GM19397 (cell line): Measurements from ENCODE around the gene SLC4A1.

Source experiments
- ATAC-seq: cut with Tn5 transposase; IDR thresholded peaks from one replicate; pipeline ENCODE4 v1.9.1; 2021; ENCODE audit warnings: mild to moderate bottlenecking, moderate library complexity; ENCODE audit not compliant: unreplicated experiment

The SLC4A1 gene

GRCh38 chr17:44284024-44284400 is 16.1 kb upstream of the SLC4A1 start:
- no peak for ATAC-seq

GRCh38 chr17:44283344-44284023 is 15.5 kb upstream of the SLC4A1 start:
- no peak for ATAC-seq

GRCh38 chr17:44282264-44282663 is 14.3 kb upstream of the SLC4A1 start:
- ATAC-seq: no peak

GRCh38 chr17:44281570-44281969 is 13.6 kb upstream of the SLC4A1 start:
- ATAC-seq: no peak

- no peak for ATAC-seq
Observed at GRCh38 chr17:44280392-44280937, 12.5 kb upstream of the SLC4A1 start.

GRCh38 chr17:44279666-44280391 is 11.9 kb upstream of the SLC4A1 start:
- ATAC-seq: peak; percentile 68

- ATAC-seq: no peak
Observed at GRCh38 chr17:44279346-44279665, 11.4 kb upstream of the SLC4A1 start.

- ATAC-seq: no peak
Observed at GRCh38 chr17:44277976-44278375, 10.0 kb upstream of the SLC4A1 start.

- no peak for ATAC-seq
Observed at GRCh38 chr17:44273607-44274006, 5.7 kb upstream of the SLC4A1 start.

- ATAC-seq: no peak
Observed at GRCh38 chr17:44272954-44273353, 5.0 kb upstream of the SLC4A1 start.

GRCh38 chr17:44272321-44272951 is 4.5 kb upstream of the SLC4A1 start:
- no peak for ATAC-seq

GRCh38 chr17:44269535-44270240 is 1.8 kb upstream of the SLC4A1 start:
- ATAC-seq: no peak

- ATAC-seq: no peak
Observed at GRCh38 chr17:44268709-44269534, 987 bp upstream of the SLC4A1 start.

GRCh38 chr17:44267165-44267455 is 825 bp downstream of the SLC4A1 start:
- ATAC-seq: no peak

- ATAC-seq: no peak
Observed at GRCh38 chr17:44266402-44267164, 1.4 kb downstream of the SLC4A1 start.

GRCh38 chr17:44263345-44263902 is 4.5 kb downstream of the SLC4A1 start:
- ATAC-seq: no peak

- ATAC-seq: no peak
Observed at GRCh38 chr17:44262654-44263225, 5.2 kb downstream of the SLC4A1 start.

- ATAC-seq: no peak
Observed at GRCh38 chr17:44260296-44260695, 7.6 kb downstream of the SLC4A1 start.

GRCh38 chr17:44258811-44259351 is 9.1 kb downstream of the SLC4A1 start:
- ATAC-seq: no peak
